ENCODE data around the gene HNMT. TPM values are rescaled to one million over a fixed set of nuclear protein-coding genes. Genes with fewer than 3 reads are reported as not detected.

The HNMT gene
- total and polyA plus RNA-seq, 2 of the 13 experiments (the other 11 are each of a cell fraction or from before 2014, with no cell fraction given), result 279 to 309 TPM

GRCh38 chr2:137942833-137943677, 21.2 kb upstream of the HNMT start (continued):
- TF ChIP-seq ZNF513 (CRISPR knock-in tag; conservative IDR thresholded peaks at IDR 0.05) (no peak), HDAC2 (CRISPR knock-in tag; IDR thresholded peaks at IDR 0.05) (peak; percentile 91), REPIN1 (CRISPR knock-in tag; IDR thresholded peaks at IDR 0.05; ENCODE audit: borderline replicate concordance, low read depth) (peak; percentile 75; the same call in 1 of the 2 replicates), ZNF740 (CRISPR knock-in tag; IDR thresholded peaks at IDR 0.05) (no peak), PLRG1 (conservative IDR thresholded peaks at IDR 0.05) (no peak), SP140L (CRISPR knock-in tag; IDR thresholded peaks at IDR 0.05; ENCODE audit: borderline replicate concordance) (peak; percentile 38; the same call in 1 of the 2 replicates), NRL (CRISPR knock-in tag; IDR thresholded peaks at IDR 0.05; ENCODE audit: borderline replicate concordance) (no peak), ZNF510 (CRISPR knock-in tag; IDR thresholded peaks at IDR 0.05; ENCODE audit: low read depth) (peak; percentile 68; the same call in 1 of the 2 replicates), KLF12 (CRISPR knock-in tag; IDR thresholded peaks at IDR 0.05; ENCODE audit: borderline replicate concordance) (no peak), ZNF770 (CRISPR knock-in tag; IDR thresholded peaks at IDR 0.05) (0 out of 2 replicates have a peak, but pooled peaks have one; percentile 15), FOXA1 (IDR thresholded peaks at IDR 0.05) (peak; percentile 90), FOXA1 (CRISPR knock-in tag; IDR thresholded peaks at IDR 0.05) (peak; percentile 93), ZFP36 (IDR thresholded peaks at IDR 0.05; ENCODE audit: borderline replicate concordance, low read depth, low read length, partially characterized antibody) (no peak), NR2F2 (IDR thresholded peaks at IDR 0.05; ENCODE audit: borderline replicate concordance, low read depth) (peak; percentile 90), CAMTA2 (CRISPR knock-in tag; IDR thresholded peaks at IDR 0.05; ENCODE audit: borderline replicate concordance) (no peak)
- TF ChIP-seq, protein P1, sequence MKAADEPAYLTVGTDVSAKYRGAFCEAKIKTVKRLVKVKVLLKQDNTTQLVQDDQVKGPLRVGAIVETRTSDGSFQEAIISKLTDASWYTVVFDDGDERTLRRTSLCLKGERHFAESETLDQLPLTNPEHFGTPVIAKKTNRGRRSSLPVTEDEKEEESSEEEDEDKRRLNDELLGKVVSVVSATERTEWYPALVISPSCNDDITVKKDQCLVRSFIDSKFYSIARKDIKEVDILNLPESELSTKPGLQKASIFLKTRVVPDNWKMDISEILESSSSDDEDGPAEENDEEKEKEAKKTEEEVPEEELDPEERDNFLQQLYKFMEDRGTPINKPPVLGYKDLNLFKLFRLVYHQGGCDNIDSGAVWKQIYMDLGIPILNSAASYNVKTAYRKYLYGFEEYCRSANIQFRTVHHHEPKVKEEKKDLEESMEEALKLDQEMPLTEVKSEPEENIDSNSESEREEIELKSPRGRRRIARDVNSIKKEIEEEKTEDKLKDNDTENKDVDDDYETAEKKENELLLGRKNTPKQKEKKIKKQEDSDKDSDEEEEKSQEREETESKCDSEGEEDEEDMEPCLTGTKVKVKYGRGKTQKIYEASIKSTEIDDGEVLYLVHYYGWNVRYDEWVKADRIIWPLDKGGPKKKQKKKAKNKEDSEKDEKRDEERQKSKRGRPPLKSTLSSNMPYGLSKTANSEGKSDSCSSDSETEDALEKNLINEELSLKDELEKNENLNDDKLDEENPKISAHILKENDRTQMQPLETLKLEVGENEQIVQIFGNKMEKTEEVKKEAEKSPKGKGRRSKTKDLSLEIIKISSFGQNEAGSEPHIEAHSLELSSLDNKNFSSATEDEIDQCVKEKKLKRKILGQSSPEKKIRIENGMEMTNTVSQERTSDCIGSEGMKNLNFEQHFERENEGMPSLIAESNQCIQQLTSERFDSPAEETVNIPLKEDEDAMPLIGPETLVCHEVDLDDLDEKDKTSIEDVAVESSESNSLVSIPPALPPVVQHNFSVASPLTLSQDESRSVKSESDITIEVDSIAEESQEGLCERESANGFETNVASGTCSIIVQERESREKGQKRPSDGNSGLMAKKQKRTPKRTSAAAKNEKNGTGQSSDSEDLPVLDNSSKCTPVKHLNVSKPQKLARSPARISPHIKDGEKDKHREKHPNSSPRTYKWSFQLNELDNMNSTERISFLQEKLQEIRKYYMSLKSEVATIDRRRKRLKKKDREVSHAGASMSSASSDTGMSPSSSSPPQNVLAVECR (CRISPR knock-in tag; IDR thresholded peaks at IDR 0.05; ENCODE audit: borderline replicate concordance), result no peak; the same call in 1 of the 2 replicates
- TF ChIP-seq, protein P2, sequence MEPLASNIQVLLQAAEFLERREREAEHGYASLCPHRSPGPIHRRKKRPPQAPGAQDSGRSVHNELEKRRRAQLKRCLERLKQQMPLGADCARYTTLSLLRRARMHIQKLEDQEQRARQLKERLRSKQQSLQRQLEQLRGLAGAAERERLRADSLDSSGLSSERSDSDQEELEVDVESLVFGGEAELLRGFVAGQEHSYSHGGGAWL (CRISPR knock-in tag; IDR thresholded peaks at IDR 0.05), result no peak

Data from HepG2 (cell line).